OCI-LY3 (cell line): ENCODE measurements around the gene CTNND2.

Experiments used
- CTCF ChIP-seq: fragments of 200-600, 300-600 bp; sonication (generic); IDR thresholded peaks from 2 replicates; pipeline ENCODE4 v1.5.1; 2014; ENCODE audit warnings: antibody characterized with exemption, low read length, low read depth
- EZH2phosphoT487 ChIP-seq: fragments of 200-600 bp; shearing (Covaris generic); IDR thresholded peaks from 2 replicates; pipeline ENCODE4 v1.6.1; 2018; ENCODE audit warnings: antibody characterized with exemption, mixed run types, low read depth

GRCh38 chr5:11724940-11725339 is 179.3 kb downstream of the CTNND2 start:
- TF ChIP-seq CTCF (no peak), EZH2phosphoT487 (no peak)
